Upper lobe of left lung (tissue), 6 donors: ENCODE measurements around the gene CAMK2B. TPM values are rescaled to one million over a fixed set of nuclear protein-coding genes. Genes with fewer than 3 reads are reported as not detected.

ENCODE experiments used
- ATAC-seq, 2 donors: fragments of 200-7000 bp; cut with Tn5 transposase; one replicate each; pipeline ENCODE4 v1.9.1; 2022; ENCODE audit warnings: mild to moderate bottlenecking in 2 of 2, moderate library complexity in 2 of 2; ENCODE audit not compliant: low FRiP score in 2 of 2
- DNase-seq, 2 donors: peaks; one replicate each; pipeline ENCODE4 v3.0.0-alpha.2; 2019 to 2020
- H3K27ac ChIP-seq, 4 donors: fragments of 200-600 bp; sonication (generic); one replicate each; pipeline ENCODE4 v1.5.1; 2016 to 2019
- H3K27me3 ChIP-seq, 4 donors: fragments of 200-600 bp; sonication (generic); one replicate each; pipeline ENCODE4 v1.5.1; 2017 to 2019
- H3K36me3 ChIP-seq, 4 donors: fragments of 200-600 bp; sonication (generic); one replicate each; pipeline ENCODE4 v1.5.1; 2016 to 2019
- H3K4me1 ChIP-seq, 4 donors: fragments of 200-600 bp; sonication (generic); one replicate each; pipeline ENCODE4 v1.5.1; 2018 to 2019
- H3K4me3 ChIP-seq, 4 donors: fragments of 200-600 bp; sonication (generic); one replicate each; pipeline ENCODE4 v1.5.1; 2017 to 2019; ENCODE audit warnings: mild to moderate bottlenecking in 2 of 4, moderate library complexity in 1 of 4
- H3K9me3 ChIP-seq, 4 donors: fragments of 200-600 bp; sonication (generic); one replicate each; pipeline ENCODE4 v1.5.1; 2018 to 2019
- CTCF ChIP-seq, 6 experiments: fragments of 450-650 bp in 4 of 6; fragments of 200-600 bp in 2 of 6; sonication (generic) in 2 of 6; IDR thresholded peaks; one replicate each; pipeline ENCODE4 v1.5.1; 2016 to 2019; ENCODE audit warnings: antibody characterized with exemption in 6 of 6
- EP300 ChIP-seq, 4 donors: sonication (generic); formaldehyde crosslinking; IDR thresholded peaks; one replicate each; pipeline ENCODE4 v1.5.1; 2017; ENCODE audit warnings: antibody characterized with exemption in 4 of 4, control low read depth in 2 of 4
- POLR2A ChIP-seq, 4 donors: fragments of 450-650 bp; IDR thresholded peaks; one replicate each; pipeline ENCODE4 v1.5.1; 2016 to 2017; ENCODE audit warnings: antibody characterized with exemption in 4 of 4, mild to moderate bottlenecking in 2 of 4
- POLR2AphosphoS5 ChIP-seq, 2 donors: sonication (generic); formaldehyde crosslinking; IDR thresholded peaks; one replicate each; pipeline ENCODE4 v1.5.1; 2017; ENCODE audit warnings: antibody characterized with exemption in 2 of 2
- WGBS, 2 donors: methylation state at CpG; one replicate each; pipeline ENCODE4 v1.1.5; 2017 to 2018; 5-methylcytosine and 5-hydroxymethylcytosine counted together
- total RNA-seq, 6 donors: library from RNA; depleted of rRNA in 4 of 6; stranded (reverse); fragments of >200 nt in 4 of 6; gene quantifications; one replicate each; pipeline versions ENCODE4 v1.1.0 to v1.2.1, GENCODE V29; 2016 to 2021
- donor health status: DM: no; HTN: no; CAD: no; lungs with moderate emphysema.
- donor health status: DM: no; HTN: yes; CAD: no; lungs with severe emphysema.

The CAMK2B gene
- total RNA-seq, 6 donors from 2014 or later = 0.09 to 1.8 (median 0.27) TPM; not detected in 3

DNA sequence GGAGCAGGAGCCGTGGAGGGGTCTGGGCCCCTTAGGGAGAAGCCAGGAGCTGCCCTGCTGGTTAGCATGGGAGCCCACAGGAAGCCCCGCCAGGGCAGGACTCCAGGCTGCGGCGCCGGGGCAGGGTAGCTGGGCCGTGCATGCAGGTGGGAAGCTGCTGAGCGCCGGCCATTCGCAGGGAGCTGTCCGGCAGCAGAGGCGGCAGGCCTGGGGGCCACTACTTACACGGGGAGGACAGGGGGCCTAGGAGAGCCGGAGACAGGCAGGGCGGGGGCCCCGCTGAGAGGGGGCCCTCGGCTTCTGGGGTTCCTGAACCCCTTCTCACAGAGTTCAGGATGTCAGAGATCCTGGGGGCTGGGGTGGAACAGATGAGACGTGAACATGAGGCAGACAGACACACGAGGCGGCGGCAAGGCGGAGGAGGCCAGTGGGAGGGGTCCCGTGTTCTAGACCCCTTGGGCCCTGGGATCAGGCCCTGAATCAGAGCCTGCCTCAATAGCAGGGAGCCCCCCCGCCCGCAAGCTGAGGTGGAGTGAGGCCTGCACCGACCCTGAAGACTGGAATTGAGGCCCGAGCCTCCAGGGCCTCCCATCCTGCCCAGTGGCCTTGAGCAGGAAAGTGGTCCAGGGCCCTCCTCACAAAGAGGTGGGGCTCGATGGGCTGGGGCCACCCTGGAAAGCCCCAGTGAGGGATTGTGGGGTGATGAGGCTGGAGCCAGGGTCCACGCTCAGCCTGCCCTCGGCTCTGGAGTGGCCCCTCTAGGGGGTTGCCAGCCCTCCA lies 96.6 kb downstream of the CAMK2B start:
- TF ChIP-seq POLR2AphosphoS5 (IDR thresholded peaks at IDR 0.05) (no peak), POLR2A (IDR thresholded peaks at IDR 0.05) (no peak), CTCF (IDR thresholded peaks at IDR 0.05) (no peak), EP300 (IDR thresholded peaks at IDR 0.05) (no peak)
- no peak for ATAC-seq
- Histone ChIP-seq H3K27ac (no peak overlapping the region), H3K27me3 (no peaks in the 10 kb centered on the region), H3K4me3 (no peak overlapping the region), H3K36me3 (no peaks in the 10 kb centered on the region), H3K9me3 (no peaks in the 10 kb centered on the region), H3K4me1 (no peaks in the 10 kb centered on the region)
- DNase-seq = peak in 1 of 2 donors; percentile 80
- WGBS, 2 donors = 78 to 87% methylated on average over 8 to 24 of the region's 29 CpGs

GRCh38 chr7:44227911-44228310 lies 97.5 kb downstream of the CAMK2B start:
- TF ChIP-seq POLR2A (IDR thresholded peaks at IDR 0.05) (no peak), POLR2AphosphoS5 (IDR thresholded peaks at IDR 0.05) (no peak), EP300 (IDR thresholded peaks at IDR 0.05) (no peak), CTCF (IDR thresholded peaks at IDR 0.05) (no peak)
- Histone ChIP-seq H3K27me3 (no peaks in the 10 kb centered on the region), H3K4me1 (no peaks in the 10 kb centered on the region), H3K9me3 (no peaks in the 10 kb centered on the region), H3K4me3 (no peak overlapping the region), H3K27ac (no peak overlapping the region), H3K36me3 (no peaks in the 10 kb centered on the region)
- ATAC-seq (no peak), DNase-seq (peak in 1 of 2 donors; percentile 62)
- WGBS, 2 donors = 72 to 76% methylated on average over 14 of the region's 14 CpGs

- Histone ChIP-seq H3K36me3 (no peaks in the 10 kb centered on the region), H3K27me3 (no peaks in the 10 kb centered on the region), H3K27ac (no peak overlapping the region), H3K9me3 (no peaks in the 10 kb centered on the region), H3K4me3 (no peak overlapping the region), H3K4me1 (no peaks in the 10 kb centered on the region)
- DNase-seq (peak in 1 of 2 donors; percentile 54), ATAC-seq (no peak)
- 26 to 41% methylated on average over 8 to 13 of the region's 17 CpGs for WGBS, 2 donors
- no peak for TF ChIP-seq POLR2AphosphoS5 (IDR thresholded peaks at IDR 0.05)
- TF ChIP-seq POLR2A (IDR thresholded peaks at IDR 0.05) = no peak
- no peak for TF ChIP-seq EP300 (IDR thresholded peaks at IDR 0.05)
- TF ChIP-seq CTCF (IDR thresholded peaks at IDR 0.05) = no peak
Observed at GRCh38 chr7:44226396-44226753, 99.0 kb downstream of the CAMK2B start.

DNA sequence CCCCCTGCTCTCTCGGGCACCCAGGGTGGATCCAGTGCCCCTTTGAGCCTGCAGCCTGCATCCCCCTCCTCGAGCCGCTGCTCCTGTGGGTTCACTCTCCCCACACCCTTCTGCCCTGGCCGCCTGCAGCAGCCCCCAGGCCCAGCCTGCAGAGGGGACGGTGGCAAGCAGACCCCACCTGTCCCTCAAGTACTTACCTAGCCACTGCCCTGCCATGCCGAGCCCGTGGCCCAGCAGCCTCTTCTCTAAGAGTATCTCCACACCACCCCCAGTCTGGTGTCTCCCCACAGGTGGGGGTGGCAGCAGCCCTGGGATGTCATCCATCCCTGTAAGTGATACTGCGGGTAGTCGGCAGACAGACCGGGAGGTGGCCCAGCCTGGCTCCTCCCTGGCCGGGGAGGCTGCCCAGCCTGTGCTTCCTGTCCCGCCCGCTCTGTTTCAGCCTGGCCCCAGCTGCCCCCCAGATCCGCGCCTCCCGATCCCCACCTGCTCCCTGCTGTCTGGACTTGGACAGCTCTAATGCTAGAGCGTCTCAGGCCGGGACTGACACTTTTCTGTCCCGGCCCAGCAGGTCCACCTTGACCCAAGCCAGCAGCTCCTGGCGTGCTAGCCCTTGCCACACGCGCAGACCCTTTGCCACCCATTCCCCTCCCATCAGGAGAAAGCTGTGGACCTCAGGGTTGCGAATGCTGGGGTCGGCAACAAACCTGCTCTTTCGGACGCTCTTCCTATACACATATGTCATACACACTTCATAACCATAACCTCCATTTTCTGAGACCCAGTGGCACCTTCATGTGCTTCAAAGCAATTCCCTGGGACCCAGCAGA lies 99.6 kb downstream of the CAMK2B start:
- no peak for ATAC-seq
- Histone ChIP-seq H3K27me3 (no peaks in the 10 kb centered on the region), H3K9me3 (no peaks in the 10 kb centered on the region), H3K4me1 (no peaks in the 10 kb centered on the region), H3K36me3 (no peaks in the 10 kb centered on the region), H3K4me3 (no peak overlapping the region), H3K27ac (no peak overlapping the region)
- DNase-seq = peak in 1 of 2 donors; percentile 52
- TF ChIP-seq POLR2AphosphoS5 (IDR thresholded peaks at IDR 0.05) (no peak), EP300 (IDR thresholded peaks at IDR 0.05) (no peak), CTCF (IDR thresholded peaks at IDR 0.05) (no peak), POLR2A (IDR thresholded peaks at IDR 0.05) (no peak)
- 69 to 81% methylated on average over 11 to 25 of the region's 26 CpGs for WGBS, 2 donors
